Thymus (tissue), 11 donors: ENCODE measurements around the gene C19orf67. TPM values are rescaled to one million over a fixed set of nuclear protein-coding genes. Genes with fewer than 3 reads are reported as not detected.

ENCODE experiments used
- DNase-seq, 9 donors: peaks; one replicate each; pipeline ENCODE4 v3.0.0-alpha.2; 2013; ENCODE audit warnings: low spot score in 9 of 9, low read depth in 6 of 9, missing footprints in 1 of 9
- H3K27ac ChIP-seq, 2 donors: one replicate each; pipeline ENCODE4 v1.5.1; 2013; ENCODE audit warnings: control low read depth in 1 of 2, low read depth in 1 of 2, low read length in 1 of 2, mild to moderate bottlenecking in 1 of 2, moderate library complexity in 1 of 2
- H3K27me3 ChIP-seq, 2 donors: one replicate each; pipeline ENCODE4 v1.5.1; 2013; ENCODE audit warnings: low read length in 1 of 2; ENCODE audit not compliant: control insufficient read depth in 2 of 2, insufficient read depth in 1 of 2
- H3K36me3 ChIP-seq, 2 donors: one replicate each; pipeline ENCODE4 v1.5.1; 2013; ENCODE audit warnings: low read length in 1 of 2, mild to moderate bottlenecking in 1 of 2, moderate library complexity in 1 of 2; ENCODE audit not compliant: control insufficient read depth in 2 of 2, insufficient read depth in 2 of 2
- H3K4me1 ChIP-seq, 2 donors: one replicate each; pipeline ENCODE4 v1.5.1; 2013; ENCODE audit warnings: low read length in 2 of 2; ENCODE audit not compliant: control insufficient read depth in 2 of 2, insufficient read depth in 2 of 2
- H3K4me3 ChIP-seq, 2 donors: one replicate each; pipeline ENCODE4 v1.5.1; 2013; ENCODE audit warnings: low read length in 2 of 2, control low read depth in 1 of 2, mild to moderate bottlenecking in 1 of 2
- H3K9me3 ChIP-seq, 2 donors: one replicate each; pipeline ENCODE4 v1.5.1; 2013; ENCODE audit warnings: low read length in 1 of 2, mild to moderate bottlenecking in 1 of 2; ENCODE audit not compliant: control insufficient read depth in 2 of 2, insufficient read depth in 1 of 2
- WGBS: extraction: QIAGEN DNeasy Blood & Tissue Kit; methylation state at CpG from one replicate; pipeline ENCODE4 v1.1.7; 2013; 5-methylcytosine and 5-hydroxymethylcytosine counted together
- polyA plus RNA-seq: library from polyadenylated mRNA; stranded (reverse); fragments of 200-250 nt; gene quantifications from one replicate; pipeline ENCODE4 v1.2.3, GENCODE V29; 2013
- total RNA-seq: library from RNA; stranded (reverse); fragments of 120-200 nt; gene quantifications from one replicate; pipeline ENCODE4 v1.2.4, GENCODE V29; 2013
- donor health status: healthy.

Gene C19orf67
- total and polyA plus RNA-seq, 2 donors = 0.18 TPM; not detected in 1

DNA sequence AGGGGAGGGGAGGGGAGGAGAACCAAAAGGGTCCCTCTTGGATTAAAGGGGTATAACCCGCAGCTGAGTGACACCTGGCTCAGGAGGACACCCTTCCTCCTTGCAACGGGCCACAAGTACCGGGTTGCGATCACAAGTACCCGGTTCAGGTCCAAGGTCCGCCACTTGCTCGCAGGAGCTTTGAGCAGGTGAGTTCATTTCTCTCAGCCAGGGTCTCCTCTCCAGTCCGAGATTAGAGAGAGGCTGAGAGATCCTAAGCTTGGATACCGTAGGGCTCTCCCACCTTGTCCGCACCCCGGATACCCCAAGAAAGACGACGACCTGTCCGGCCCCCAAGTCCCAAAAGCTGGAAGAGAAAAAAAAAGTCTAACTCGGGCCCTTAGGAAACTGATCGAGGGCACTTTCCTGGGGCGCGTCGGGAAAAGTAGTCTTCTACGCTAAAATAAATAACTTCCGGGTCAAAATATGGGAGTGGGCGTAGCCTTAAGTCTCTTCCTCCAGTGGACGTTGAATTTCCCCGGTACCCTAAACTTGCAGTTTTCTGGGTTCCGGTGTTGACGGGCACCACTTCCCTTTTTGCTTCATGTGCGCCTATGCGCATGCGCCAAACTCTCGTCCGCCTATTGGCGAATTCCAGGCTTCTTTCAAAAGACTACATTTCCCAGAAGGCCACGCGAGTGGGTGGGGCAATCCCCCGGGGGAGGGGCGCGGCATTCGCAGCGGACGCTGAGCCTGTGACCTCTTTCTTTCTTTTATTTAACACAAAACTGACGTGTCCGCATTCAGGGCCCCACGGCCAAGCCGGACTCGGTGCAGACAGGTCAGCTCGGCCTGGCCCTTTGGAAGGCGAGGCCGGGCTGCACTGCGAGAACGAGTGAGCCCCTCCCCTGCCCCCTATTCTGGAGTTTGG, 4.4 kb downstream of the C19orf67 start:
- Histone ChIP-seq H3K9me3 (no peaks in the 10 kb centered on the region), H3K27me3 (no peaks in the 10 kb centered on the region), H3K4me3 (peak overlapping the region; percentile 67 to 81), H3K27ac (peak overlapping the region; percentile 86 to 93), H3K4me1 (peaks cover 7 to 20% of the 10 kb centered on the region in 2 donors), H3K36me3 (peaks cover 6 to 18% of the 10 kb centered on the region in 2 donors)
- WGBS = under 1% methylated on average over 50 of the region's 50 CpGs
- peak; percentile 98 to 100 (median 100) for DNase-seq

DNA sequence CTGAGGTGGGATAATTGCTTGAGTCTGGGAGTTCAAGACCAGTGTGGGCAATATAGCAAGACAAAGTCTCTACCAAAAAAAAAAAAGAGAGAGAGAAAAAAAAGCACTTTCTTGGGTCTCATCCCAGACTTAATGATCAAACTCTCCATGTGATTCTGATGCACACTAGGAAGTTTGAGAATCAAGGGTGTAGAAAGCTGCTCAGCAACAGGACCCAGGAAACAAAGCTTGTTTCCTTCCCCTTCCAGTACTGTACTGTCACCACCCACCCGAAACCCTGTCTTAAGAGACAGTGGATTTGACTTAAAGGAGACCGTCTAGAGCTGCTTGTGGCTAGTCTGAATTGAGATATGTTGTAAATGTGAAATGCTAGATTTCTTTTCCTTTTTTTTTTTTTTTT, 7.2 kb downstream of the C19orf67 start:
- Histone ChIP-seq H3K4me1 (peaks cover 18 to 37% of the 10 kb centered on the region in 2 donors), H3K27me3 (peaks cover 0 to 17% of the 10 kb centered on the region in 2 donors), H3K36me3 (no peaks in the 10 kb centered on the region), H3K4me3 (no peak overlapping the region), H3K27ac (no peak overlapping the region), H3K9me3 (peaks cover 0 to 5% of the 10 kb centered on the region in 2 donors)
- DNase-seq = no peak
- 89% methylated on average over 2 of the region's 2 CpGs for WGBS

DNA sequence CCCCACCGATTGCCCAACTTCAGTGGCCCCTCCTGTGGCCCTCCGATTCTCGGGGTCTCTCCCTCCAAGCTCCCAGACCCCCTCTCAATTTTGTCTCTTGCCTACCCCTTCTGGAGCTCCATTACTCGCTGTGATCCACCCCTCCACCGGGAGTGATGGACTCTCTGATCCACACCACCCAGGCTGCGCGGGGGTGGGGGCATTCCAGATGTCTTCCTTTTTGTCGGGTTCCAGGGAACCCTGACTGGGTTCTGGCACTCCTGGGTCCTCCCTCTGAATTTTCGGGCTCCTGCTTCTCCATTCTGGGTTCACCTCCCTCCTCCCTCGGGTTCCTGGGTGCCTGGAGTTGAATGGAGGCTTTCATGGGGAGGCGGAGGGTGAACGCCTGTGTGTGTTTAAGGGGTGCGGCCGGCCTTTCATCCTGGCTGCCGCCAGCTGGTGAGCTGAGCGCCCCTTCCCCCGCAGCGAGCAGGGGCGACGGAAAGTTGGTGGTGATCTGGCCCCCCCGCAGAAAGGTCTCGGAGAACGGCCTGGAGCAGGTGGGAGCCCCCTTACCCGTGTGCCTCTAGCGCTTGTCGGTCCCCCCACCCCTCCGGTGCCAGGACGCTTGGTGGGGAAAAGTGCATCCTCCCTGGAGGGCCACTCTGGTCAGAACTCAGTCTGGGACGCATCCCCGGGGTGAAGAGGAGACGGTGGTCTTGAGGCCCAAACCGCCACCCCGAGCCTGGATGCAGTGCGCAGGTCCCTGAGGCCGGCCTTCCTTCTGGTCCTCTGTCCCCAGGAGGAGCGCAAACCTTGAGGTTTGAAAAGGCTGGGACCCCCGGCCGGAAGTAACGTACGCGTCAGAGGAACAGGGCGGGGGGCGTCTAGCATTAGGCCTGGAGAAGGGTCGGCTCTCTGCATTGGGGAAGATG, 11.4 kb downstream of the C19orf67 start:
- peak overlapping the region; percentile 50 to 66 for H3K4me3 ChIP-seq
- 1% methylated on average over 44 of the region's 44 CpGs for WGBS
- no peaks in the 10 kb centered on the region for H3K36me3 ChIP-seq
- H3K27me3 ChIP-seq = peaks cover 12 to 47% of the 10 kb centered on the region in 2 donors
- peak overlapping the region; percentile 55 to 67 for H3K27ac ChIP-seq
- peak in 3 of 9 donors; percentile 20 to 50 (median 40) for DNase-seq
- H3K9me3 ChIP-seq = peaks cover 0 to 20% of the 10 kb centered on the region in 2 donors
- peaks cover 20 to 33% of the 10 kb centered on the region in 2 donors for H3K4me1 ChIP-seq

DNA sequence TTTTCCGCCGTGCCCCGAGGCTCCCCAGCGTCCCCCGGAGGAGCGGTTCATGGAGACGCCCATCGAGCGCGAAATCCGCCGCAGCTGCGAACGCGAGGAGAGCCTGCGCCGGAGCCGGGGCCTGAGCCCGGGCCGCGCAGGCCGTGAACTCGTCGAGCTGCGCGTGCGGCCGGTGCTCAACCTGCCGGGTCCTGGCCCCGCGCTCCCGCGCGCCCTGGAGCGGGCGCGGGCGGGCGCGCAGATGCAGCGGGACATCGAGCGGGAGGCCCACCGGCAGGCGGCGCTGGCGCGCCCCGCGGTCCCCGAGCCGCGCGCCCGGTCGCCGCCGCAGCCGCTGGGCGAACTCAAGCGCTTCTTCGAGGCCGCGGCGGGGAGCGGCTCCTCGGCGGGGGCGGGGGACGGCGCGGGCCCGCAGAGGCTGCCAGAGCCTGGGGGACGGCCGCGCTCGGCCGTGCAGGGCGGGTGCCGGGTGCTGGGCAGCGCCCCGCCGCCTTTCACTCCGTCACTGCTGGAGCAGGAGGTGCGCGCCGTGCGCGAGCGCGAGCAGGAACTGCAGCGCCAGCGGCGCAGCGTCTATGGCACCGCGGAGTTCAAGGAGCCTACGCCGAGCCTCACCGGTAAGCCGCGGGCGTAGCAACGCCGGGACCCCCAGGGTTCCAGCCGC, 12.2 kb downstream of the C19orf67 start:
- peaks cover 20 to 33% of the 10 kb centered on the region in 2 donors for H3K4me1 ChIP-seq
- WGBS = under 1% methylated on average over 106 of the region's 106 CpGs
- H3K27me3 ChIP-seq = peaks cover 12 to 47% of the 10 kb centered on the region in 2 donors
- peaks cover 0 to 20% of the 10 kb centered on the region in 2 donors for H3K9me3 ChIP-seq
- H3K4me3 ChIP-seq = peak overlapping the region; percentile 50 to 66
- peak overlapping the region; percentile 55 to 67 for H3K27ac ChIP-seq
- peak in 6 of 9 donors; percentile 60 to 87 (median 80) for DNase-seq
- no peaks in the 10 kb centered on the region for H3K36me3 ChIP-seq

DNA sequence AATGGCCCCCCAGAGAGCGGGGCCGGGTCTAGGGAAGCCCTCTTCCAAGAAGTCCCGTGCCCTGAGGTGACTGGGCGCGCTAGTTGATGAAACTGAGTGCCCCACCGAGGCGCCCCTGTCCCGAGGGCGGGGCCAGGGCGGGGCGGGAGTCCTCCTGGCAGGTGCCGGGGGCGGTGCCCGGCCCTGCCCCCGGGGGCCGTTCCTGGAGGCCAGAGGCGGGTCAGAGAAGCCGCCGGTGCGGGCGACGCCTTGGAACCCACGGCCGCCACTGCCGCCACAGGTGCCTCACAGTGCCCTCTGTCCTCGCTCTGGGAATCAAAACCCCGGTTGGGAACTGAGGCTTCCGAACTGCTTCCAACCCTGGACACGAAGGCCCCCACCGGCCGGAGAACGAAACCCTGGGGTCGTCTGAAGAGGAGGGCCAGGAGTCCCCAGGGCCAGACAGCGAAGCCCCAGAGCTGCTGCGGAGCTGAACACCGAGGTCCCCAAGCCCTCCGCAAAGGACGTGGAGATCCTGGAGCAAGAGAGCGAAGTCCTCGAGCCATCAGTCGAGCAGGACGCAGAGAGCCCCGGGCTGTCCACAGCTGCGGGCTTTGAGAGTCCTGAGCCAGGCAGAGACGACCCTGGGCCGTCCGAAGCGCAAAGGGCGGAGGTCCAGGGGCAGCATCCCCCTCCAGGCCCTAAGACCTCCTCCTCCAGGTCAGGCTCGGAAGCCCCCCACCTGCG, 12.9 kb downstream of the C19orf67 start, which contains the start of gene MISP3:
MISP3 (plus strand) TSS at position 252 of the 726 bp plus-strand sequence. CDS start 524 bp downstream, outside the sequence.
- Histone ChIP-seq H3K27ac (peak within 1 kb of the TSS in 1 of 2 donors; percentile 67), H3K36me3 (no peaks in the 10 kb centered on the region), H3K4me1 (peaks cover 20 to 33% of the 10 kb centered on the region in 2 donors), H3K9me3 (peaks cover 0 to 20% of the 10 kb centered on the region in 2 donors), H3K4me3 (peak within 1 kb of the TSS; percentile 50 to 66), H3K27me3 (peaks cover 12 to 47% of the 10 kb centered on the region in 2 donors)
- DNase-seq = no peak
- 2% methylated on average over 51 of the region's 51 CpGs for WGBS

DNA sequence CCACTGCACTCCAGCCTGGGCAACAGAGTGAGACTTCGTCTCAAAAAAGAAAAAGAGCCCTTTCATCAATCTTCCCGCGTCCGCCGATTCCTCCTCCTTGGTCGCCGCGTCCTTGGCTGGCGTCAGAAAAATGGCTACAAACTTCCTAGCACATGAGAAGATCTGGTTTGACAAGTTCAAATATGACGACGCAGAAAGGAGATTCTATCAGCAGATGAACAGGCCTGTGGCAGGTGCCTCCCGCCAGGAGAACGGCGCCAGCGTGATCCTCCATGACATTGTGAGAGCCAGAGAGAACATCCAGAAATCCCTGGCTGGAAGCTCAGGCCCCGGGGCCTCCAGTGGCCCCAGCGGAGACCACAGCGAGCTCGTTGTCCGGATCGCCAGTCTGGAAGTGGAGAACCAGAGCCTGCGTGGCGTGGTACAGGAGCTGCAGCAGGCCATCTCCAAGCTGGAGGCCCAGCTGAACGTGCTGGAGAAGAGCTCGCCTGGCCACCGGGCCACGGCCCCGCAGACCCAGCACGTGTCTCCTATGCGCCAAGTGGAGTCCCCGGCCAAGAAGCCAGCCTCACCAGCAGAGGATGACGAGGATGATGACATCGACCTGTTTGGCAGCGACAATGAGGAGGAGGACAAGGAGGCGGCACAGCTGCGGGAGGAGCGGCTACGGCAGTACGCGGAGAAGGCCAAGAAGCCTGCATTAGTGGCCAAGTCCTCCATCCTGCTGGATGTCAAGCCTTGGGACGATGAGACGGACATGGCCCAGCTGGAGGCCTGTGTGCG, 15.1 kb downstream of the C19orf67 start:
- H3K4me1 ChIP-seq = peaks cover 20 to 33% of the 10 kb centered on the region in 2 donors
- no peaks in the 10 kb centered on the region for H3K36me3 ChIP-seq
- H3K4me3 ChIP-seq = no peak overlapping the region
- WGBS = 98% methylated on average over 43 of the region's 43 CpGs
- H3K27ac ChIP-seq = no peak overlapping the region
- peaks cover 12 to 47% of the 10 kb centered on the region in 2 donors for H3K27me3 ChIP-seq
- H3K9me3 ChIP-seq = peaks cover 0 to 20% of the 10 kb centered on the region in 2 donors
- no peak for DNase-seq

DNA sequence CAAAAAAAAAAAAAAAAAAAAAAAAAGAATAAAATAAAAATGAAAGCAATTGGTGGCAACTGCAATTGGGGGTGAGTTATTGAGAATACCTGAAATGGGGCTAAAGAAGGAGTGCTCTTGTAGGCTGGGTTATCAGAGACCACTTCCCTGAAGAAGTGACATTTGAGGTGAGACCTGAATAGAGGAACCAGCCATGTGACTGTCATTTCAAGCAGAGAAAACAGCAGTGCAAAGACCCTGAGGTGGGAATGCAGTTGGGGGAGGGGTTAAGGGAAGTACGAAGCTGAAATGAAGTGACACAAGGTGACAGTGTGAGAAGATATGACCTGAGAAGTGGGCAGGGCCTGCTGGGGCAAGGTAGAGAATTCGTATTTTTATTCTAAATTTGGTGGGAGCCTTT, 19.4 kb downstream of the C19orf67 start:
- 79% methylated on average over 2 of the region's 2 CpGs for WGBS
- no peak for DNase-seq
- Histone ChIP-seq H3K9me3 (no peaks in the 10 kb centered on the region), H3K4me3 (no peak overlapping the region), H3K27me3 (peaks cover 0 to 20% of the 10 kb centered on the region in 2 donors), H3K4me1 (no peaks in the 10 kb centered on the region), H3K27ac (no peak overlapping the region), H3K36me3 (no peaks in the 10 kb centered on the region)
